Activated T-cell treated with anti-CD3 and anti-CD28 coated beads for 24 hours (primary cell): Measurements from ENCODE around the gene GRIFIN.
A peak's percentile ranks its signal among the peaks of the same experiment; 100 is the strongest.

Experiments used
- DNase-seq: peaks from one replicate; pipeline ENCODE4 v3.0.0-alpha.2; 2020; ENCODE audit warnings: low read depth

Gene GRIFIN

DNA sequence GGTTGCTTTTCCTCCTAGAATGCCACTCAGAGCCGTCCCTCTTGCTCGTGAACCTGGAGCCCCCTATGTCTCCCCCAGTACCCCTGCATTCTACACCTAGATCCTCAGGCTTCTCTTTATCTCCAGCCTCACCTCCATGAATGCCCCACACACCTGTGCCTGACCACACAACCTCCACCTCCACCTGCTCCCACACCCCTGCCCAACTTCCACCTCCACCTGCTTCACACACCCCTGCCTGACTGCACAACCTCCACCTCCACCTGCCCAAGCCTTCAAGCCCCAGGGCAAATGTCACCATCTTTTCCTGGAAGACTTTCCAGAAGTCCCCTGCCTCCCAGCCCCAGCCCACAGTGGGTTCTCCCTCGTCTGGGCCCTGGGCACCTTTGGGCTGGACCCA, 36.5 kb upstream of the GRIFIN start:
- DNase-seq: no peak

DNA sequence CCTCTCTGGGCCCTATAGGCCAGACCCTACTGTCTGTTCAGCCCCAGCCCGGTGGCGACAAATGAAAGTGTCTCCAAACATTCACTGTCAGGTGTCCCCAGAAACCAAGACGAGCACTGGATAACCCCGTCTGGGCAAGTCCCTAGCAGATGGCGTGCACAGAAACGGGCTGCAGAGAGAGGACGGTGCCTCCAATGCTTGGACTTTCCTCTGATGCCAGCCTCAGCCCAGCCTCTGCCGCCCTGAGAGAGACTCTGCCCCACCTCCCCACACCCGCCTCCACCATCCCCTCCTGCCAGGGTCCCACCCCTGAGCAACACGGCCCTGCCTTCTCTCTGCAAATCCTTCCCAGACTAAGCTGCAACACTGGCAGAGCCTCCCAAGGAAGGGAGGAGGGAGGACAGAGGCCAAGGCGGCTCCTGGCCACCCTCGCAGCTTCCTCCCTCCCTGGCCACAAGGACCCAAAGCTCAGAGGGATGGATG, 36.0 kb upstream of the GRIFIN start:
- no peak for DNase-seq

DNA sequence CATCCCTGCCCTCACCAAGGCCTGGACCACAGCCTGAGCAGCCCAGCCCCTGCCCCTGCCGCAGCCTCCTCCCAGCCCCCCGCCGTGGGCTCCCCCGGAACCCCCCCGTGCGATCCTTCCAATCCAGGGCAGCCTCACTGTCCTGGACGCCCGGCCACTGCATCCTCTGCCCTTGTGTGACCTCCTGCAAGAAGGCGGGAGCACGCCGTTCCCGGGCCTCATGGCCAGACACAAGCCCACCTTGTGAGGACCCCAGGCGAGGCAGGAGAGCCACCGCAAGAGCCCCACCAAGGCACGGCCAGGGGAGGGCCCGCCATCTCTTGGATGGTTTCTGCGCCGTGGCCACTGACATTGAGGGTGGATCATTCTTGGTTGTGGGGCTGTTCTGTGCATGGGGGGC, 35.6 kb upstream of the GRIFIN start:
- DNase-seq: no peak

- peak; percentile 36 for DNase-seq
Observed at GRCh38 chr7:2510909-2511768, 34.9 kb upstream of the GRIFIN start.

DNA sequence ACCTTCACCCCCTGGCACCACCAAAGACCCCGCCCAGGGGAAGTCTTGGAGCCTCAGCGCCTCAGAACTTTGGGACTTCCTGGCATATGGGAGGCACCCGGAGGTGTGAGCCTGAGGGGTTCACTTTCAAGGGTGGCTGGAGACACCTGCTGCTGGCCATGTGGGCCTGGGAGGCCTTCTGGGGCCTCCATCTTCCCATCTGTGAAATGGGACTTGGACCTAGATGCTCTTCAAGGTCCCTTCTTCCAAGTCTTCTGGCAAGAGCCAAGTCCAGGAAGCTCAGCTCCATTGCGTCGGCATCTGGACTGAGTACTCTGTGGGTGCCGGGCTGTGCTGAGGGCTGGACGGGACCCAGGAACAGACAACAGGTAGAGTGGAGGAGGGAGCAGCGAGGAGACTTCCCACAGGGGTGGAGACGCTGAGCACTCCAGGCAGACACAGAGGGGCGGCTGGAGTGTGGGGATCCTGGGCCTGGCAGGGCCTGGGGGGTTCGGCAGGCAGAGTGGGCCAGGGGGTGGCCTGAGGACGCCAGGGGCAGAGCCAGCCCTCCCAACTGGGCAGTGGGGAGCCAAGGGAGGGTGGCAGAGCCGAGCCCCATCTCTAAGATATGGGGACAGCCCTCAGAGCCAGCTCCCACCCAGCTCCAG, 34.1 kb upstream of the GRIFIN start:
- DNase-seq: no peak

DNA sequence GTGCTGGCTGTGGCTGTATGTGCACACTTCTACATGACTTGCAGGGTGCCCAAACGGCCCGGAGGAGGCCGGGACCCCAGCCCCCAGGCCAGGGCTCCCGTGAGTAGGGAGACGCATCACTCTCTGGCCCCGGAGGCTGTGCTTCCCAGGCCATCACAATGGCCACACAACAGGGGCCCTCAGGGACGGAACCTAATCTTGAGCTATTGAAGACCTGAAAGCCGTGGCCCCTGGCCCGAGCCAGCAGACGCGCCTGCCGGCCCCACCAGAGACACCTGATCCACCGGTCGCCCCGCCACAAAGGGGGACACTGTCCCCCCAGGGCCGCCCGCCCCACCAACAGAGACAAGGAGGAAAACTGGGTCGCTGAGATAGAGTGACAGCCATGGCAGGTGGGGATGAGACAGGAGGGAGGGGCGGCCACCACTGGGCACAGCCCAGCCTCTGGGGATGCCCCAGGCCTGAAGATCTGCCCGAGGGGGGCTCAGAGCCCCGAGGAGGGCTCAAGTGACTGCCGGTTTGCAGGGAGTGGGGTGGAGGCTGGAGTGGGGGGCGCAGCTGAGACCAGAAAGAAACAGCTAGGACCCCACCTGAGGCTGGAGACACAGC, 33.2 kb upstream of the GRIFIN start:
- DNase-seq: no peak

DNA sequence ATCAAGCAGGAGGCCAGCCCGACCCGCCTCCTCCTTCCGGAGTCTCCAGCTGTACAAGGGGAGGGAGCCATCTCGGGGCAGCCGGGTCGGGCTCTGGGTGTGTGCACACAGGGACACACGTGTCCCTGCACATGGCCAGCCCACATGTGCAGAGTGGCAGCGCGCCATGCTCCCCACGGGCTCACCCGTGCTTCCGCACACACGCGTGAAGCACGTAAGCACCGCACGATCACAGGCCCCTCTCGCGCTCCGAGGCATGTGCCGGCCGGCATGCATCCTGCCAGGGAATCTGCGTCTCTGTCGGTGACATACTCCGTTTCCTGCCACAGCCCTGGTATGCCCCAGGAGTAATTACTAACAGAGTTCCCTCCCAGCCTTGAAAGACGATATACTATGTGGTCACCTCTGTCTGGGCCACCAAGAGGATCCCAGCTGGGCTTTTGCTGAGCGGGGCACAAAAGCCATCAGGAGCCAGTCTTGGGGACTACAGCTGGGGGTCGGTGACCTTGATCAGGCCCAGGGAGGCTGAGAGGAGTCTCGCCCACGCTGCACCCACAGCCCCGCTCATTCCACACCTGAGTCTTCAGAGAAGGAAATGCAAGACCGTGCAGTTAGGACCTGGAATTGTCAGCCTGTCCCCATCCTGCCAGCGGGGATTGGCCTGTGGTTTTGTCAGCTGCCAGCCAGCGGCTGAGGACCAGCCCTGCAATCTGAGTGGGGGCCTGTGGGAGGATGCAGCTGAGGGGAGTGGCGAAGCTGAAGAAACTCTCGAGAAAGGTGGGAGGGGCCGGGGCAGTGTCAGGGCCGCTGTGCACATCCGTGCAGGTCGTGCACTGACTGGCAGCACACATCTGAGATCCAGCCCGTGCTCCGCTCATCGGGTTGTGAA, 32.4 kb upstream of the GRIFIN start:
- peak; percentile 51 for DNase-seq

- DNase-seq: no peak
Observed at GRCh38 chr7:2507917-2508306, 31.7 kb upstream of the GRIFIN start.

DNA sequence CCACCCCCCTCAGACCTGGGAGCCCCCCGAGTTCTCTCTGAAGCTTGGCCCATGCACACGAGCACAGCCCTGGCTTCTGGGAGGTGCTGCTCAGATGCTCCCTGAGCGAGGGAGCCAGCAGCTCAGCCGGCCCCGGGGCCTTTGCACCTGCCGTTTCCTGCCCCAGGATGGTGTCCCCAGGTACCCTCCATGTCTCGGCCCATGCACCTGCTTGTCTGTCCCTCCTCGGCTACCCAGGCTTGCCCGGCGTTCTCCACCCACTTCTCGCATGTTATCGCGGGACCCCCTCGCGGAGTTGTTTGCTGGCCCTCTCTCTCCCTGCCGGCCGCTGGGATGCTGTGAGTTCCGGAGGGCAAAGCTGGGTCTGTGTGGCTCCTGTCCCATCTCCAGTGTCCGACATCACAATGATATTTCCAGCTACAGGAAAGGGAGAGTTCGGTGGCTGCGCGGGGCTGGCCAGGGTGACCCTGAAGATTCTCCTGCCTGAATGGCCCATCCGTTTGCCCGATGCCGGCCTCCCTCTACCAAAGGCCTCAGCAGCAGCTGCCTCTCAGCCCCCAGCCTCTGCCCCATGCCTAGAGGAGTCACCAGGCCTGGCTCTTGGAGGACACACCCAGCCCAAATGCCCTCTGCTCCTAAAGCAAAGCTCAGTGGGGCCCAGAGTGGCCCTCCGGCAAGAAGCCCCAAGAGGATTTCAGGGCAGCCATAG, 31.2 kb upstream of the GRIFIN start:
- DNase-seq: no peak

- DNase-seq: no peak
Observed at GRCh38 chr7:2505401-2505800, 29.2 kb upstream of the GRIFIN start.

DNA sequence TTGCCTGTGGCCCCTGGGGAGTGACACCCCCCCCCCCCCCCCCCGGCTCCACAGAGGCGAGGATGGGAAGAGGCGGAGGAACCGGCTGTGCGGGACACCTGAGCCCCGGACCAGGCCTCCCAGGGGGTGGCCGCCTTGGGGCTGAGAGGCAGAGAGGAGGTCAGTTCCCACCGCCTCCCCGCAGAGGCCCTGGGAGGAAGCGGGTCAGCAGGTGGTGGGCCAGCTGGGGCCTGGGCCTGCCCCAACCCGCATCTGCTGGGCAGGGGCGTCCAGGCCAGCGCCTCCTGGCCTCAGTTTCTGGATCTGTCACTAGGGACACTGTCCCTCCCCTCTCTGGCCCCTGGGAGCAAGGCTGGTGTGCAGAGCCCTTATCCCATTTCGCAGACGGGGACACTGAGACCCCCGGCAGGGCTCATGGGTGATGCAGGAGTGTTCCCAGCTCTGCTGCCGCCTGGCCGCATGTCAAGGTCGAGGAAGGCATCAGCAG, 28.7 kb upstream of the GRIFIN start:
- DNase-seq: no peak

DNA sequence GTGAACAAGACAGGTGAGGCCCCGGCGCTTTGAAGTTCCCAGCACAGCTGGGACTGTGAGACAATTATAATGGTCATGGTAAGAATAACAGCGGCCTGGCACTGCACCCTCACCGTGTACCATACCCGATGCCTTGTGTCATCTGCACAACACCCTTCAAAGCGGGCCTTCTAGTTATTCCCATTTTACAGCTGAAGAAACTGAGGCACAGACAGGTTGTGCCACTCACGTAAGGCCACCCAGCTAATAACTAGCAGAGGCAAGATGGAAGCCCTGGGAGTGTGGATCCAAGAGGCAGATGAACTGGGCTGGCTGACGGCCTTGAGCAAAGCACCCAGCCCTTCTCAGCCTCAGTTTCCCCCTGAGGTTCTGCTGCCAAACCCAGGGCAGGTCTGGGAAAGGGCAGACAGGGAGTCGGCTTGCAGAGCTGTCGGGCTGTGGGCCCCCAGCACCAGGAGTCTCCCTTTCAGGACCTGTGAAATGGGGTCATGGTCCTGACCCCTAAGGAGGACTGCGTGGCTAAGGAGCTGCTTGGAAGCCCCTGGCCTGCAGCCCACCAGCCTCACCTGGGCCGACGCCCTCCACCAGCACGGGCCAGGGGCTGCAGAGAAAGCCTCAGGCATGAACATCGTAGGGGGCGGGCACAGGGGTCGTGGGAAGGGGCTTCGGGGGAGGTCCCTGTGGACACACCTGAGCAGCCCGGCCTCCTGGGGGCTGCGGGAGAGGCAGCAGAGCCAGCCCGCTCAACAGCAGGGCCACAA, 28.1 kb upstream of the GRIFIN start:
- DNase-seq: no peak

DNA sequence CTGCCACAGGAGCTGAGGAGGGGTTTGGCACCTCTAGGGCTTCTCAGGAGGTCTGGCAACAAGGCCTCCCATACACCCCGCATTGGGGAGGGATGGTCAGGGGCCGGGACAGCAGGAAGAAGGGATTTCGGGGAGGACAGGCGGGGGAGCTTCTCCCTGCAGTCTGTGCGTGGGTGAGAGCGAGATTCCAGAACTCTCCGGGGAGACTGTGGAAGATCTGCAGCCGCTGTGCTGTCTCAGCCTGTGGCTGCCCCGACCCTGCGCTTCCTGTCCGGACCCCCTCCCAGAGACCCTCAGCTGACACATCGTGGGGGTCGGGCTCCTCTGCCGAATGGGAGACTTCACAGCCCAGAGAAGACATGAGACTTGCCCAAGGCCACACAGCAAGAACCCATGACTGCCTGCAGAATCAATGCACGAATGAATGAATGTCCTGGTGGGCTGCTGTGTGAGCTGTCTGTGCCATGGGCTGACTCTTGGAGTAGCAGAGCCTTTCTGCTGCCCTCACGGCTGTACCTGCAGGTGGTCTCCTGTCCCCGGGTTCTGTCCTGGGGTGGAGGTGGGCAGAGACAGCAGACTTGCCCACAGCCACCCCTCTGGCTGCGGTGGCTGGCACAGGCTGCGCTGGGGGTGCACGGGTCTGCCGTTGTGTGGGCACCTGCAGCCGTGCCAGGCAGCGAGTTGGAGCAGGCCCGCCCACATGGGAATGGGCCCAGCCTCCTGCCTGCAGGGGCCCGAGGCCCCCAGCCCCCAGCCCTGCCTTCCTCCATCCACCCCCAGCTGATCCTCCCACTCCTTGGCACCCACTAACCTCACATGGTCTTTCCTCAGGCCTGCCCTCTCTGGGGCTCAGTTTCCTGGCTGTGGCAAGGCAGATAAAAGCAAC, 27.1 kb upstream of the GRIFIN start:
- DNase-seq: no peak

DNA sequence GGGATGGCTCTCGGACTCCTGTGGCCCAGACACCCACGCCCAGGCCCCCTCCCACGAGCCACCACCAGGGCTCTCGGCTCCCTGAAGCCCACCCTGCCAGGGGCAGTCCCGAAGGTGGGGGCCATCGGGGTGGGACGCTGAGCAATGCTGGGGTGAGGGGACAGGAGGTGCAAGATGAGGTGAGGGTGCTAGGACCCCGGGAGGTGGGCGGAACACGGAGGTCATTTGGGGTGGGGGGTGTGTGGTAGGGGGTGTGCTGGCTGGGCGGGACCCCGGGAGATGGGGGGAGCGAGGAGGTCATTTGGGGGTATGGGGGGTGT, 26.4 kb upstream of the GRIFIN start:
- no peak for DNase-seq

DNA sequence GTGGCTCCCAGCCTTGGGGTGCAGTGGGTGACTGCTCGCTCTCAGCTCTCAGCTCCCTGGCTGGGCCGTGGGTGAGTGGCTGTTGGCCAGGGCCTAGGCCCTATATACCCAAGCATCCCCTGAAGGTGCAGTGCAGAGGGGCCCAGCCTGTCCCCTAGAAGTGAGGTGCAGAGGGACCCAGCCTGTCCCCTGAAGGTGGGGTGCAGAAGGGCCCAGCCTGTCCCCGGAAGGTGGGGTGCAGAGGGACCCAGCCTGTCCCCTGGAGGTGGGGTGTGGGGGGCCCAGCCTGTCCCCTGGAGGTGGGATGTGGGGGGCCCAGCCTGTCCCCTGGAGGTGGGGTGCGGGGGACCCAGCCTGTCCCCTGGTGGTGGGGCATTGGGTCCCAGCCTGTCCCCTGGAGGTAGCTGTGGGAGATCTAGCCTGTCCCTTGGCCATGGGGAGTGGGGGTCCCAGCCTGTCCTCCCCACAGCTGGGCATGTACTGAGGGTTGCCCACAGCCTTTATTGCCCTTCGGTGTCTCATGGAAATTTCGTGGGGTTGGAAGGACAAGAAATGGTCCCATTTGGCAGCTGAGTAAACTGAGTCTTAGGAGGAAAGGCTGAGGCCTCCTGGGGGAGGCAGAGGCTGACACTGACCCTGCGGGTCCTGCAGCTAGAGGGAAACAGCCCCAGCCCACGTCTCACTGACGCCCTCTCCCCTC, 25.9 kb upstream of the GRIFIN start:
- no peak for DNase-seq

DNA sequence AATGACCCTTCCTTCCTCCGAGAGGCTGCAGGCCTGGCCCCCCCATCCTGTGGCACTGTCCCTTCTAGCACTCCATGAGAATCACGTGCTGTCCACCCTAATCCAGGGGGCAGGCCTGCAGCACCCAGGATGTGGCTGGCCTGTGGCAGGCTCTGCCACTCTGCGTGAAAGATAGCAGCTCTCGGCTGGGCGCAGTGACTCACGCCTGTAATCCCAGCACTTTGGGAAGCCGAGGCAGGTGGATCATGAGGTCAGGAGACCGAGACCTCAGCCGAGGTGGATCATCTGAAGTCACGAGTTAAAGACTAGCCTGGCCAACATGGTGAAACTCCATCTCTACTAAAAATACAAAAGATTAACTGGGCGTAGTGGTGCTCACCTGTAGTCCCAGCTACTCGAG, 24.5 kb upstream of the GRIFIN start:
- no peak for DNase-seq

DNA sequence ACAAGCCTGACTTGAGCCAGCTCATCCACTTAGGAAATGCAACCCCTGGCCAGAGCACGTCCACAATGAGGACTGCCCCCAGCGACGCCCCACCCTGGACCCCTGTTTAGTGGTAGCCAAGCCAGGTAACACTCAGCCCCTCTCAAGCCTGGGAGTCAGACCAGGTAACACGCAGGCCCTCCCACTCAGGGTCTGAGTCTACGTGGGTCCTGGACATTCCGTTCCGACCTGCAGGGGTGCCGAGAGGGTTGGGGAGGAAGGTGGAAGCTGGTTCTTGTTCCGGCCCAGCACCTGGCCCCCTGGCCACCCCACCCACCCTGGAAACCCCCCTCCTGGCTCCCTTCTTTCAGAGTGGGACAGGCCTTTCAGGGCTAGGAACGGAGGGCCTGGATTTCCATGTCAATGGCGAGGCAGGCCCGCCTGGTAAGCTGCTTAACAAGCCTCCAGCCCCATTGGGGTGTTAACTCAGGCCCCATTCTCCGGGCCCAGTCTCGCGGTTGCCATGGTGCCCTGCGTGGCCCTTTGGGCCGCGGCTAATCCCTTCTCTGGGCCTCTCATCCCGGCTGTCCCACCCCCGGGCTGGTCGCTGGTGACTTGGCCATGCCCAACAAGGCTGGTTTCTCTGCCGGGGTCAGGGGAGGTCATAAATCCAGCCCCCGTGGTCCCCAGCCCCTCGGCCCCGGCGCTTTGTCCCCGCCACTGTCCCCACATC, 23.7 kb upstream of the GRIFIN start:
- DNase-seq: no peak

DNA sequence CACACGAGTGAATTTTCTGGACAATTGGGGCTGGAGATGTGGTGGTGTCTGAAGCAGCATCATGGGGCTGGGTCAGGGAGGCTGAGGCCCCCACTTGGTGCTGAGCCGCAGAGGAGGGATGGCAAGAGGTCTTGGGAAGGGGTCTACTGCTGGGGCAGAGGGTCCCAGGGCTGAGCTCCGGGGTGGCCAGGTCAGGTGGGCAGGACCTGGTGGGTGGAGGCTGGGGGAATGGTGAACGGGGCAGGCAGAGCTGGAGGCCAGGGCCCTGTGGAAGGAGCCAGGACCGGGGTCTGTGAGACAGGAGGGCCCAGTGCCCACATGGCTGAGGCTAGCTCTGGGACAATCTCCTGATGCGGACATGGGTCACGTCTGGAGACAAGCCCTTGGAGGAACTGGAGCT, 23.0 kb upstream of the GRIFIN start:
- no peak for DNase-seq
